A673 (cell line): ENCODE results near the gene FGR. TPM values are rescaled to one million over a fixed set of nuclear protein-coding genes. Genes with fewer than 3 reads are reported as not detected.

Source experiments
- BruUV-seq: library from RNA; stranded (reverse); fragments of 400-500 nt; replicated peaks from 2 replicates; lab custom pipeline; 2021; lab: Mats Ljungman, UMichigan
- CTCF ChIA-PET: fragments of 300-600 bp; sonication (Branson Sonifier 250); formaldehyde crosslinking; loops from one replicate; lab custom pipeline; 2022; ENCODE audit warnings: antibody characterized with exemption; lab: Charles Lee
- POLR2A ChIA-PET: fragments of 300-600 bp; sonication (Branson Sonifier 250); formaldehyde crosslinking; loops from one replicate; lab custom pipeline; 2022; ENCODE audit warnings: antibody characterized with exemption; ENCODE audit not compliant: low non-redundant PET; lab: Charles Lee
- DNase-seq: peaks from one replicate; pipeline ENCODE4 v3.0.0-alpha.2; 2015; ENCODE audit warnings: low spot score
- H3K27ac ChIP-seq: fragments of 200-600 bp; sonication (generic); 2 replicates; pipeline ENCODE4 v1.5.1; 2016; ENCODE audit warnings: mixed run types, low read depth, mild to moderate bottlenecking, mixed read lengths, antibody characterized with exemption, low read length; ENCODE audit not compliant: poor library complexity, severe bottlenecking
- H3K27me3 ChIP-seq: fragments of 200-600 bp; sonication (generic); replicated peaks from 2 replicates; pipeline ENCODE4 v1.6.1; 2017; ENCODE audit warnings: mixed run types, low read depth, mild to moderate bottlenecking, mixed read lengths, antibody characterized with exemption, low read length; ENCODE audit not compliant: insufficient read depth, poor library complexity
- H3K36me3 ChIP-seq: fragments of 200-600 bp; sonication (generic); 2 replicates; pipeline ENCODE4 v1.6.1; 2016; ENCODE audit warnings: mixed run types, mild to moderate bottlenecking, mixed read lengths, antibody characterized with exemption, low read length; ENCODE audit not compliant: insufficient read depth, poor library complexity, severe bottlenecking
- H3K4me1 ChIP-seq: fragments of 200-600 bp; sonication (generic); 2 replicates; pipeline ENCODE4 v1.6.1; 2017; ENCODE audit warnings: mixed run types, mild to moderate bottlenecking, mixed read lengths, antibody characterized with exemption, low read length; ENCODE audit not compliant: insufficient read depth, poor library complexity, severe bottlenecking
- H3K4me3 ChIP-seq: fragments of 200-600 bp; sonication (generic); 2 replicates; pipeline ENCODE4 v1.5.1; 2016; ENCODE audit warnings: low read depth, mixed run types, mild to moderate bottlenecking, mixed read lengths, low read length; ENCODE audit not compliant: poor library complexity, severe bottlenecking
- H3K9me3 ChIP-seq: fragments of 200-600 bp; sonication (generic); 2 replicates; pipeline ENCODE4 v1.6.1; 2016; ENCODE audit warnings: mixed run types, low read depth, mild to moderate bottlenecking, mixed read lengths, antibody characterized with exemption, low read length; ENCODE audit not compliant: poor library complexity, severe bottlenecking
- EZH2 ChIP-seq: fragments of 200-600 bp; sonication (generic); IDR thresholded peaks from 2 replicates; pipeline ENCODE4 v1.6.1; 2017; ENCODE audit warnings: borderline replicate concordance, low read depth, mild to moderate bottlenecking, mixed read lengths, antibody characterized with exemption, low read length; ENCODE audit not compliant: poor library complexity, severe bottlenecking
- intact Hi-C: fragments of 100-400 bp; cut with micrococcal nuclease; formaldehyde crosslinking; loops from one replicate; pipeline ENCODE4 v1.10.0; 2022; ENCODE audit not compliant: unreplicated experiment
- total RNA-seq: library from RNA; stranded (reverse); gene quantifications from 2 replicates; pipeline ENCODE4 v1.2.3, GENCODE V29; 2021
- TF ChIP-seq, protein P1 (sequence below): fragments of 300-800, 200-600 bp; sonication (generic); conservative IDR thresholded peaks from 2 replicates; pipeline ENCODE4 v1.5.1; 2017; ENCODE audit warnings: low read depth, mild to moderate bottlenecking, antibody characterized with exemption, low read length, moderate library complexity, mixed read lengths

Gene FGR
- total RNA-seq, 1 experiment from 2014 or later: not detected

DNA sequence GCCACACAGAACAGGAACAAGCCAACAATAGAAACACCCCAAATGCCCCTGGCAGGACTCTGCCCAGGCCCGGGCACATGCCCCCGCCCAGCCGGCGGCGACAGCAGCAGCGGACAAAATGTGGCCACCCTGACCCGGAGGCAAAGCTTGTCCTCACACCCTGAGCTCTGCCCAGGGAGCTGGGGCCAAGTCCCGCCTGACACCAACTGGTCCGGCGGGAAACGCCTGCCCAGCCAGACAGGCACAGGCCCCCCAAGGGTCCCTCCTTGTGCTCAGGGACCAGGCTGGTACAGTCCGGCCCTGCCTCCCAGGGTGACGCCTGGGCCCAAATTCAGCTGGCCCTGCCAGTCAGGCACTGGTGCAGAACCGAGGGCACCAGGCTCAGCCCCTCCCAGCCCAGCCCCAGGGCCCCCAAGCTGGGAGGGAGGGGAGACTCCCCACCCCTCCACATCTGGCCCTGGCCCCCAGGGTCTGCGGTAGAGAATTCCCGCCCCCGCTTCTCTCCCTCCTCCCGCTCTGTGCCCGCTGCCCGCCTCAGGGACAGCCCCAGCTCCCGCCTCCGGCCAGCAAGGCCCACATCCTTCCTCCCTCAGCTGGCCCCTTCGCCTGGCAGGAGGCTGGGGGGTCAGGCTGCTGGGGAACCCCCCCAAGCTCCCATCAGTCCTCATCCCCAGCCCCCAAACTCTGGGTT is 33.1 kb downstream of the FGR start:
- no peaks in the 10 kb centered on the region for H3K27me3 ChIP-seq
- H3K4me3 ChIP-seq: peak overlapping the region; percentile 87
- DNase-seq: no peak
- intact Hi-C loops: no loop called here
- ChIA-PET CTCF (interaction anchor here (1.0 to 2.0 kb wide), 2 partner anchors 33 to 45 kb away, joined by 3 to 37 read pairs; no protein-coding TSS in a partner anchor), POLR2A (interaction anchor here (0.5 kb wide), 1 partner anchor 293 kb away, joined by 3 read pairs; no protein-coding TSS in a partner anchor)
- H3K4me1 ChIP-seq: peaks cover 67% of the 10 kb centered on the region
- BruUV-seq: no TSS peak
- H3K9me3 ChIP-seq: no peaks in the 10 kb centered on the region
- H3K36me3 ChIP-seq: no peaks in the 10 kb centered on the region
- peak overlapping the region; percentile 55 for H3K27ac ChIP-seq
- no peak for TF ChIP-seq EZH2
- TF ChIP-seq, protein P1, sequence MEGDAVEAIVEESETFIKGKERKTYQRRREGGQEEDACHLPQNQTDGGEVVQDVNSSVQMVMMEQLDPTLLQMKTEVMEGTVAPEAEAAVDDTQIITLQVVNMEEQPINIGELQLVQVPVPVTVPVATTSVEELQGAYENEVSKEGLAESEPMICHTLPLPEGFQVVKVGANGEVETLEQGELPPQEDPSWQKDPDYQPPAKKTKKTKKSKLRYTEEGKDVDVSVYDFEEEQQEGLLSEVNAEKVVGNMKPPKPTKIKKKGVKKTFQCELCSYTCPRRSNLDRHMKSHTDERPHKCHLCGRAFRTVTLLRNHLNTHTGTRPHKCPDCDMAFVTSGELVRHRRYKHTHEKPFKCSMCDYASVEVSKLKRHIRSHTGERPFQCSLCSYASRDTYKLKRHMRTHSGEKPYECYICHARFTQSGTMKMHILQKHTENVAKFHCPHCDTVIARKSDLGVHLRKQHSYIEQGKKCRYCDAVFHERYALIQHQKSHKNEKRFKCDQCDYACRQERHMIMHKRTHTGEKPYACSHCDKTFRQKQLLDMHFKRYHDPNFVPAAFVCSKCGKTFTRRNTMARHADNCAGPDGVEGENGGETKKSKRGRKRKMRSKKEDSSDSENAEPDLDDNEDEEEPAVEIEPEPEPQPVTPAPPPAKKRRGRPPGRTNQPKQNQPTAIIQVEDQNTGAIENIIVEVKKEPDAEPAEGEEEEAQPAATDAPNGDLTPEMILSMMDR: no peak

DNA sequence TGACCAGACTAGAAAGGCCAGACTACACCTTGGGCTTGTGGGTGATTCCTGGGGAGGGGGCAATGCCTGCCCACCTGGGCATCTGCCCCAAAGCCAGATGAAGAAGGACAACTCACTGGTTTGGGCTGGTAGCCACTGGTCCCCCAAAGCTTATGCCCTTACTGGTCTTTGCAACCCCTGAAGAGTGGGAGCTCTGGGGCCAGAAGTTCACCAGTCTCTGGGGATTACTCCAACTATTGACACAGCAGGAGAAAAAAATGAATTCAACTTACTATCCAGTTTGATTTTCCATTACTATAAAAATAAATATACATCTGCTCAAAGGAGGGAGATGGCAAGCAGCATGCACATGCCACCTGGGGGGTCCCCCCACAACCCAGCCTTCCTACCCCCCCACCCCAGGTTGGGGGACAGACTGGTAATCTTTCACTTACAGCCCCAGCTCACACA is 33.6 kb downstream of the FGR start:
- intact Hi-C loops: no loop called here
- Histone ChIP-seq H3K4me1 (peaks cover 65% of the 10 kb centered on the region), H3K9me3 (no peaks in the 10 kb centered on the region), H3K36me3 (no peaks in the 10 kb centered on the region), H3K4me3 (peak overlapping the region; percentile 87), H3K27me3 (no peaks in the 10 kb centered on the region), H3K27ac (peak overlapping the region; percentile 55)
- TF ChIP-seq, protein P1: no peak
- CTCF ChIA-PET: interaction anchor here (0.9 to 2.0 kb wide), 3 partner anchors 32 to 301 kb away, joined by 4 to 37 read pairs (median 6); no protein-coding TSS in a partner anchor
- POLR2A ChIA-PET: no interaction called here
- BruUV-seq: no TSS peak
- DNase-seq: no peak

DNA sequence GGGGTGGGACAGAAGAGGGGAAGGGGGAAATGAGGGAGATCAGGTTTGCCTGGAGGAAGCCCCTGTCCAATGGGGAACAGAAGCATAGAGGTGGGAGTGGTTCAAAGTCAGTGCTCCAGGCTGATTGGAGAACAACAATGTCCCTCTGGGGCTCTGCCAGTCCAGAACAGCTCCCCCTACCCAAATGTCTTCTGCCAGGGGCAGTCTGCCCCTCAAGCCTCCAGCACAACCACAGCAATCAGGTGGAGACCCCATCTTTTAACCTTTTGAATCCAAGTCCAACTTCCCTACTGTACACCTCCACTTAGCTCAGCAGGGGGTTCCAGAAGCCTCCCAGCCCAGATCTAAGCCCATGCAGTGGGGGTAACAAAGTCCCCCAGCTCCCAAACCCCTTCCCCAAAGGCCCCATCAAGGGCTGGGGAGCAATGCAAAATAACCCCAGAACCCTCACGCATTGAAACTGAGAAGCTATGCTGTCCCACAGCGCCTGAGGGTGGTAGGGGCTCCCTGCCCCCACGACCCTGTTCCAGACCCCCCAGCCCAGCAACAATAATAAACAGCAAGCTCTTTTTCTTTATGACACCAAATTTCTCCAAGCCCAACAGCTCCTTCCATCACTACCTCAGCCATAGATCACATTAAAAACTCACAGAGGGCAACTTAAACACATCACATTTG is 34.3 kb downstream of the FGR start:
- H3K27me3 ChIP-seq: no peaks in the 10 kb centered on the region
- no TSS peak for BruUV-seq
- DNase-seq: peak; percentile 76
- intact Hi-C loops: no loop called here
- ChIA-PET POLR2A (interaction anchor here (0.5 kb wide), 1 partner anchor 75 kb away, joined by 19 read pairs; no protein-coding TSS in a partner anchor), CTCF (interaction anchor here (0.6 to 2.0 kb wide), 6 partner anchors 14 to 300 kb away, joined by 3 to 37 read pairs (median 5); no protein-coding TSS in a partner anchor)
- H3K36me3 ChIP-seq: no peaks in the 10 kb centered on the region
- H3K4me3 ChIP-seq: peak overlapping the region; percentile 3
- H3K4me1 ChIP-seq: peaks cover 59% of the 10 kb centered on the region
- H3K9me3 ChIP-seq: no peaks in the 10 kb centered on the region
- H3K27ac ChIP-seq: peak overlapping the region; percentile 10
- TF ChIP-seq, protein P1: 0 out of 2 replicates have a peak, but pooled peaks have one; percentile 38
- TF ChIP-seq EZH2: no peak
